LNCaP clone FGC (cell line): ENCODE results near the gene KNG1.

Experiments used
- DNase-seq: peaks from one replicate; pipeline ENCODE4 v3.0.0-alpha.2; 2011; ENCODE audit warnings: low read depth
- H3K4me3 ChIP-seq: 2 replicates; pipeline ENCODE4 v1.5.1; 2011; ENCODE audit warnings: mild to moderate bottlenecking, low read depth, low read length, control low read depth
- TF ChIP-seq, protein P1 (sequence below): IDR thresholded peaks from 2 replicates; pipeline ENCODE4 v1.5.1; 2012; ENCODE audit warnings: mild to moderate bottlenecking; ENCODE audit not compliant: control insufficient read depth, insufficient read depth; ENCODE audit errors: extremely low read depth

The KNG1 gene

DNA sequence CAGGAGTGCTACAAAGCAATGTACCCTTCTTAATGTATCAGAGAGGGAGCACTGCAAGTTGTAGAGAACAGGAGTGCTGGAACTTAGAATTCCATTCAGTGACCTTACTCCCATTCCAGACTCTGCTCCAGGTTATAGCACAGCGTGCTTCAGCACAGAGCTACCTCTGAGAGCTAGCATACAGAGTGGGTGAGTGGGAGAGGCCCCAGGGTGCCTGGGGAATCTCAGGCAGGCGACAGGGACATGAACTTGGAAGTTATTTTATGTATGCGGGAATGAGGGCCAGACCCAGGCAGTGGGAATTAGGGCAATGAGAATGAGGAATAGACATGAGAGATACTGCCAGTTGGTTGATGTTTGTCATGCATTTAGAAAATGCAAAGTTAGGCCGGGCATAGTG is 3.7 kb upstream of the KNG1 start:
- H3K4me3 ChIP-seq = no peak overlapping the region
- TF ChIP-seq, protein P1, sequence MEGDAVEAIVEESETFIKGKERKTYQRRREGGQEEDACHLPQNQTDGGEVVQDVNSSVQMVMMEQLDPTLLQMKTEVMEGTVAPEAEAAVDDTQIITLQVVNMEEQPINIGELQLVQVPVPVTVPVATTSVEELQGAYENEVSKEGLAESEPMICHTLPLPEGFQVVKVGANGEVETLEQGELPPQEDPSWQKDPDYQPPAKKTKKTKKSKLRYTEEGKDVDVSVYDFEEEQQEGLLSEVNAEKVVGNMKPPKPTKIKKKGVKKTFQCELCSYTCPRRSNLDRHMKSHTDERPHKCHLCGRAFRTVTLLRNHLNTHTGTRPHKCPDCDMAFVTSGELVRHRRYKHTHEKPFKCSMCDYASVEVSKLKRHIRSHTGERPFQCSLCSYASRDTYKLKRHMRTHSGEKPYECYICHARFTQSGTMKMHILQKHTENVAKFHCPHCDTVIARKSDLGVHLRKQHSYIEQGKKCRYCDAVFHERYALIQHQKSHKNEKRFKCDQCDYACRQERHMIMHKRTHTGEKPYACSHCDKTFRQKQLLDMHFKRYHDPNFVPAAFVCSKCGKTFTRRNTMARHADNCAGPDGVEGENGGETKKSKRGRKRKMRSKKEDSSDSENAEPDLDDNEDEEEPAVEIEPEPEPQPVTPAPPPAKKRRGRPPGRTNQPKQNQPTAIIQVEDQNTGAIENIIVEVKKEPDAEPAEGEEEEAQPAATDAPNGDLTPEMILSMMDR = no peak
- no peak for DNase-seq

DNA sequence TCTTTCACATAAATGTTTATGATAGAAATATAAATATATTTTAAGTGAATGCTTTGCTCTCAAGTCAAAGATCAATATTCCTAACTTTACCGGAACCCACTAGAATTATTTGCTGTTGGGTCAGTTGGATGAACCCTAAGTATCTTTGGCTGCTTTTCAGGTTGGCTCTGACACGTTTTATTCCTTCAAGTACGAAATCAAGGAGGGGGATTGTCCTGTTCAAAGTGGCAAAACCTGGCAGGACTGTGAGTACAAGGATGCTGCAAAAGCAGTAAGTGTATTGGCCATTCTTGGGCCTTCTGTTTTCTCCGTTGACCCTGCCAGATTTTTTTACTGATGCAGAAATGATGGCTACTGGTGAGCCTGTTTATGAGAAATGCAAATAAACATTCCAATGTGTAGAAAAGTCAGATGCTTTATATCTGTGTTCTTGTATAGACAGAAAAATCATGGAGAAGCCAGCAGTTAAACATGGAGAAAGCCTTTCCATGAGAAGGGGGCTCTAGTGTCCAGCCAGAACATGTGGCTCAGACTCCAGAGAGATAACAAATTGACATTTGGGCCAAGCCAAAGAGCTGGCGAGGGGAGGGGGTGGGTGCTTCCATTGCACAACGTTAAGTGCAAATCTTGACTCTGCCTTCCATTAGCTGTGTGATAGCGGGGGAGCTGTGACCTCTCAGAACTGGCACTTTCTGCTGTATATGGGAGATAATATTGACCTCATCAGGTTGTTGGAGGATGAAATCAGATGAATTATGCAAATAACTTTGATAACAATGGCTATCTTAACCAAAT is 3.0 kb downstream of the KNG1 start:
- TF ChIP-seq, protein P1 = no peak
- H3K4me3 ChIP-seq = no peak overlapping the region
- no peak for DNase-seq

DNA sequence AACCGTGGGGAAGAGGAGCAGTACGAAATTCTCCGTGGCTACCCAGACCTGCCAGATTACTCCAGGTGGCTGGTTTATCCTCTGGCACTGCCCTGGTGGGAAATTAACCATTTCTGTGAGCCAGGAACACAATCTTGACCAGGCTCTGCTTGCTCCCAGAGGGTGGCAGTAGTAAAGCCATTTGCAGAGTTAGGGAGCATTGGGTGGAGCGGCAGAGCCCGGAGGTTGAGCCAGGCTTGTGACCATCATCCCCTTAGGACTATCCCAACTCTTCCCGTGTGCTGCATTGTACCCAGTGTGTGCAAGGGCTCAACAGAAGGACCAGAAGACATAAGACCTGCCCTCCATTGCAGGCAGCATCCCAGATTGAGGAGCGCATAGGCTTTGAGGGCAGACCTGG is 5.3 kb downstream of the KNG1 start:
- no peak overlapping the region for H3K4me3 ChIP-seq
- TF ChIP-seq, protein P1 = peak; percentile 18; the same call in 1 of the 2 replicates
- no peak for DNase-seq

DNA sequence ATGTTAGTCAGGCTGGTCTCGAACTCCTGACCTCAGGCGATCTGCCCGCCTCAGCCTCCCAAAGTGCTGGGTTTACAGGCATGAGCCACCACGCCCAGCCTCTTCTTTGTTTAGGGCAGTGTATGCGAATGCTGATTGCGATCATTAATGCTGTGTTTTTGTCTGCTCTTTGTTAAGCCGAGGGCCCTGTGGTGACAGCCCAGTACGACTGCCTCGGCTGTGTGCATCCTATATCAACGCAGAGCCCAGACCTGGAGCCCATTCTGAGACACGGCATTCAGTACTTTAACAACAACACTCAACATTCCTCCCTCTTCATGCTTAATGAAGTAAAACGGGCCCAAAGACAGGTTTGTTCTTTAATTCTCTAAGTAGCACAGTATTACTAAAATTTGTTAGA is 7.8 kb downstream of the KNG1 start:
- no peak overlapping the region for H3K4me3 ChIP-seq
- TF ChIP-seq, protein P1 = no peak
- DNase-seq = no peak

DNA sequence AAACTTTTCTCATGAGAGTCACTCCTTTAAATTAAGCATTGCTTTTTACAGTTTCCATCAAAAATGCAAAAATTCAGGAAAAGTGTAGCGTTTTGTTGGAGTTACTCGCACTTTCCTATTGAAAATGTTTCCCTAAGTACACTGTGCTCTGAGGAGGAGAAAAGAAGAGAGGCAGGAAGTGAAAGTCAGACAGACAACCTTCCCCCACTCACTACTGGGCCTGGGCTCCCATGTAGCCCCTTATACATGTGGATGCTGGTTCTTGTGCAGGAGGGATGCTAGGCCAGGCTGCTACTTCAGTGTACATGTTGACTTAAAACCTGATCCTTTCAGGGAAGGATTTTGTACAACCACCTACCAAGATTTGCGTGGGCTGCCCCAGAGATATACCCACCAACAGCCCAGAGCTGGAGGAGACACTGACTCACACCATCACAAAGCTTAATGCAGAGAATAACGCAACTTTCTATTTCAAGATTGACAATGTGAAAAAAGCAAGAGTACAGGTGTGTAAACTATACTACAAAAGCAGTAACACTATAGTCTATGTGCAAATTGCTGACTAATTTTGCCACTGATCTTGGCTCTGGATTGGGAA is 15.1 kb downstream of the KNG1 start:
- DNase-seq = no peak
- TF ChIP-seq, protein P1 = no peak
- no peak overlapping the region for H3K4me3 ChIP-seq

DNA sequence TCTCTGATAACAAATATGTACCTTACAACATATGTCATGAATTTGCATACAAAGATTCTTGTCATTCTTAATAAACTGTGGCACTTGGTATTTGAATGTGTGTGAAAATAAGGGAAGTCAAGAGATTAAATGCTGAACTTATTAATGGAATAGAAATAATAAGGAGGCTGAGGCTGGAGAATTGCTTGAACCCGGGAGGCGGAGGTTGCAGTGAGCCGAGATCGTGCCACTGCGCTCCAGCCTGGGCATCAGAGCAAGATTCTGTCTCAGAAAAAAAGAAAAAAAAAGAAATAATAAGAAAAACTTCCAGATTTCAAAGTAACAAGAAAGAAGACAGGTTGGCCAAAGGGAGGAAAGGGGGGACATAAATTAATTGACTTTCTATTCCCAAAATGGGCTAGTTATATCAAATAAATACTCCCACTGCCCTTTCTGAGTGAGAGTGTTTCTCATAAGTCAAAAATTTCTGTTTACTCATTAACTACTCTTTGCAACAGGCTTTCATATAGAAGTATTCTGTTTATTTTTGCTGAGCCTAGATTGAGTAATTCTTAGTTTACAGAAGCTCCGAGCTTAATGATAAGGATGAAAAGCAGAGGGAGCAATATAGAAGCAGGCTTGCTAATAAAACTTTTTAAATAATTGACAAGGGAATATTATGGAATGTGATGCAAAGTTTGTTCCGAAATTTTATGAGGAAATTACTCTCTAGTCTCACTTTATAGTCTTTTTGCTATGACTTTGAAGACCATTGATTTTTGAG is 25.6 kb downstream of the KNG1 start:
- no peak overlapping the region for H3K4me3 ChIP-seq
- TF ChIP-seq, protein P1 = no peak
- DNase-seq = peak; percentile 10
